ENCODE measurements around the gene SPO11.

GRCh38 chr20:57288651-57289277, 40.8 kb upstream of the SPO11 start:
- TF ChIP-seq CTCF (conservative IDR thresholded peaks at IDR 0.05; ENCODE audit: low read length): no peak
- TF ChIP-seq EZH2phosphoT487 (IDR thresholded peaks at IDR 0.05; ENCODE audit: borderline replicate concordance): no peak

Measured in Loucy (cell line).